HG03442 (cell line): Measurements from ENCODE around the gene SLC7A5.

Source experiments
- ATAC-seq: cut with Tn5 transposase; IDR thresholded peaks from one replicate; pipeline ENCODE4 v1.9.1; 2021; ENCODE audit warnings: mild to moderate bottlenecking, moderate library complexity; ENCODE audit not compliant: unreplicated experiment

SLC7A5 gene

GRCh38 chr16:87847785-87848675 is 21.3 kb downstream of the SLC7A5 start:
- no peak for ATAC-seq

GRCh38 chr16:87847467-87847784 is 21.9 kb downstream of the SLC7A5 start:
- no peak for ATAC-seq

- ATAC-seq, result no peak
Observed at GRCh38 chr16:87846705-87847466, 22.4 kb downstream of the SLC7A5 start.

- ATAC-seq, result no peak
Observed at GRCh38 chr16:87845807-87846619, 23.3 kb downstream of the SLC7A5 start.

GRCh38 chr16:87845213-87845612 is 24.1 kb downstream of the SLC7A5 start:
- ATAC-seq, result no peak

- no peak for ATAC-seq
Observed at GRCh38 chr16:87844809-87845208, 24.5 kb downstream of the SLC7A5 start.

- no peak for ATAC-seq
Observed at GRCh38 chr16:87844120-87844733, 25.1 kb downstream of the SLC7A5 start.

GRCh38 chr16:87843678-87844105 is 25.6 kb downstream of the SLC7A5 start:
- ATAC-seq, result no peak

GRCh38 chr16:87842209-87842869 is 27.0 kb downstream of the SLC7A5 start:
- ATAC-seq, result no peak

- ATAC-seq, result no peak
Observed at GRCh38 chr16:87841340-87842208, 27.7 kb downstream of the SLC7A5 start.

GRCh38 chr16:87840271-87840978 is 28.9 kb downstream of the SLC7A5 start:
- no peak for ATAC-seq

- no peak for ATAC-seq
Observed at GRCh38 chr16:87839542-87840270, 29.6 kb downstream of the SLC7A5 start.

GRCh38 chr16:87838643-87839541 is 30.4 kb downstream of the SLC7A5 start:
- ATAC-seq, result no peak

- ATAC-seq, result no peak
Observed at GRCh38 chr16:87837627-87838289, 31.5 kb downstream of the SLC7A5 start.

GRCh38 chr16:87836844-87837581 is 32.3 kb downstream of the SLC7A5 start:
- no peak for ATAC-seq

- ATAC-seq, result no peak
Observed at GRCh38 chr16:87836346-87836843, 32.9 kb downstream of the SLC7A5 start.
